BE2C (cell line): ENCODE data around the gene CARTPT. TPM values are rescaled to one million over a fixed set of nuclear protein-coding genes. Genes with fewer than 3 reads are reported as not detected.

Experiments
- DNase-seq: peaks from one replicate; pipeline ENCODE4 v3.0.0-alpha.2; 2020
- H3K27me3 ChIP-seq: fragments of 250-450 bp; sonication (Bioruptor Pico); 2 replicates; pipeline ENCODE4 v1.5.1; 2020; ENCODE audit warnings: mild to moderate bottlenecking
- H3K36me3 ChIP-seq: fragments of 250-450 bp; sonication (Bioruptor Pico); 2 replicates; pipeline ENCODE4 v1.5.1; 2020; ENCODE audit warnings: mild to moderate bottlenecking
- H3K4me1 ChIP-seq: fragments of 250-450 bp; sonication (Bioruptor Pico); 2 replicates; pipeline ENCODE4 v1.5.1; 2020
- H3K4me3 ChIP-seq: 2 replicates; pipeline ENCODE4 v1.5.1; 2011; ENCODE audit warnings: low read depth, low read length
- H3K9me3 ChIP-seq: fragments of 250-450 bp; sonication (Bioruptor Pico); 2 replicates; pipeline ENCODE4 v1.5.1; 2020
- polyA plus RNA-seq: library from polyadenylated mRNA; unstranded; fragments of >200 nt; gene quantifications from one replicate; pipeline ENCODE4 v1.2.1, GENCODE V29; 2012; ENCODE audit warnings: low read depth, missing spikeins; ENCODE audit not compliant: insufficient read length, insufficient read depth
- TF ChIP-seq, protein P1 (sequence below): IDR thresholded peaks from 2 replicates; pipeline ENCODE4 v1.5.1; 2012; ENCODE audit warnings: mild to moderate bottlenecking, low read depth, low read length

Gene CARTPT
- polyA plus RNA-seq: not detected

DNA sequence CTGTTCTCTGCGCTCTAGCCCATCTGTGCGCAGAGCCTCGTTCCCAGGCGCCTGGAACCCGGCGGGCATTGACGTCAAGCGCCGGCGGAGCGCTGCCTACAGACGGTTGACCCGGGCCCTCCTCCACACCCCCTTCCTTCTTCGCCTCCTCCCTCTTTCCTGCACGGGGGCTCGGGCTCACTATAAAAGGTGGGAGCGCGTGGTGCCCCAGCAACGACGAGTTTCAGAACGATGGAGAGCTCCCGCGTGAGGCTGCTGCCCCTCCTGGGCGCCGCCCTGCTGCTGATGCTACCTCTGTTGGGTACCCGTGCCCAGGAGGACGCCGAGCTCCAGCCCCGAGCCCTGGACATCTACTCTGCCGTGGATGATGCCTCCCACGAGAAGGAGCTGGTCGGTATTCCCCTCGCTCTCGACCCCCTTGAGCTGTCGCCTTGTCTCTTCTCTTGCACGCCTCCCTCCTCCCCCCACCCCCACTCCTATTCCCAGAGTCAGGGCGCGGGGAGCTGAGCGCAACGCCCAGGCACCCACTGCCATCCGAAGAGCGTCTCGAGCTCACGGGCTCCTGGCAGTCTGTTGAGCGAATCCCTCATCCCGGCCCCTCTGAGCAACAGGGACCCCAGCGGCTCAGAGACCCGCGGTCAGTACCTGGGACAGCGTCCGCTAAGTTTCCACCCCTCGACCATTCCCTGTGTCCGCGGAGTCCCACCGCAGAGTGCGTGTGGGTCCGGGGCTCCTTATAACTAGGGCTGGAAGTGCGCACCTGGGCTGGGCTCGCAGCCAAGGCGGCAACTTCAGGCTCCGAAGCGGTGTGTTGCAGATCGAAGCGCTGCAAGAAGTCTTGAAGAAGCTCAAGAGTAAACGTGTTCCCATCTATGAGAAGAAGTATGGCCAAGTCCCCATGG, at the start of gene CARTPT:
CARTPT (plus strand) TSS at position 213 of the 902 bp plus-strand sequence; CDS start at position 232, 19 bp downstream.
- peaks cover 66% of the 10 kb centered on the region for H3K27me3 ChIP-seq
- no peaks in the 10 kb centered on the region for H3K9me3 ChIP-seq

DNA sequence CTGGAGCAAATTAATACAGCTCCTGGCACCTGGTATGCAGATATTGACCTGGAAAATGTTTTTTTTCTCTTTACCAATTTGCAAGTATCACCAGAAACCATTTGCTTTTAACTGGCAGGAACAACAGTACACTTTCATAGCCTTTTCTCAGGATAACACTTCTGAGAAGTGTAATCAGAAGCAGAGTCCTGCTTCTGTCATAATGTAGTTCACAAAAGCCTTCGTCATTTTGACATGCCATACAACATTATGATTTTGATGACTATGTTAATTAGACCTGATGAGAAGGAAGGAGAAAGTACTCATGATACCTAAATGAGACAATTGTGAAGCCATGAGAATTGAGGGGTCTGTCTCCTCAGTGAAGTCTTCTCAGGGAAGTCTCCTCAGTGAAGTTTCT, 41.1 kb upstream of the CARTPT start:
- Histone ChIP-seq H3K36me3 (no peaks in the 10 kb centered on the region), H3K4me3 (no peak overlapping the region), H3K4me1 (no peaks in the 10 kb centered on the region; the same call in 1 of the 2 replicates), H3K9me3 (no peaks in the 10 kb centered on the region), H3K27me3 (no peaks in the 10 kb centered on the region)
- DNase-seq: no peak
- TF ChIP-seq, protein P1, sequence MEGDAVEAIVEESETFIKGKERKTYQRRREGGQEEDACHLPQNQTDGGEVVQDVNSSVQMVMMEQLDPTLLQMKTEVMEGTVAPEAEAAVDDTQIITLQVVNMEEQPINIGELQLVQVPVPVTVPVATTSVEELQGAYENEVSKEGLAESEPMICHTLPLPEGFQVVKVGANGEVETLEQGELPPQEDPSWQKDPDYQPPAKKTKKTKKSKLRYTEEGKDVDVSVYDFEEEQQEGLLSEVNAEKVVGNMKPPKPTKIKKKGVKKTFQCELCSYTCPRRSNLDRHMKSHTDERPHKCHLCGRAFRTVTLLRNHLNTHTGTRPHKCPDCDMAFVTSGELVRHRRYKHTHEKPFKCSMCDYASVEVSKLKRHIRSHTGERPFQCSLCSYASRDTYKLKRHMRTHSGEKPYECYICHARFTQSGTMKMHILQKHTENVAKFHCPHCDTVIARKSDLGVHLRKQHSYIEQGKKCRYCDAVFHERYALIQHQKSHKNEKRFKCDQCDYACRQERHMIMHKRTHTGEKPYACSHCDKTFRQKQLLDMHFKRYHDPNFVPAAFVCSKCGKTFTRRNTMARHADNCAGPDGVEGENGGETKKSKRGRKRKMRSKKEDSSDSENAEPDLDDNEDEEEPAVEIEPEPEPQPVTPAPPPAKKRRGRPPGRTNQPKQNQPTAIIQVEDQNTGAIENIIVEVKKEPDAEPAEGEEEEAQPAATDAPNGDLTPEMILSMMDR: no peak

More for the DNA sequence above, at the start of gene CARTPT:
- Histone ChIP-seq H3K36me3 (no peaks in the 10 kb centered on the region), H3K4me3 (peak within 1 kb of the TSS; percentile 37), H3K4me1 (peaks cover 3% of the 10 kb centered on the region; the same call in 1 of the 2 replicates)
- peak; percentile 20 for DNase-seq
- TF ChIP-seq, protein P1: no peak

DNA sequence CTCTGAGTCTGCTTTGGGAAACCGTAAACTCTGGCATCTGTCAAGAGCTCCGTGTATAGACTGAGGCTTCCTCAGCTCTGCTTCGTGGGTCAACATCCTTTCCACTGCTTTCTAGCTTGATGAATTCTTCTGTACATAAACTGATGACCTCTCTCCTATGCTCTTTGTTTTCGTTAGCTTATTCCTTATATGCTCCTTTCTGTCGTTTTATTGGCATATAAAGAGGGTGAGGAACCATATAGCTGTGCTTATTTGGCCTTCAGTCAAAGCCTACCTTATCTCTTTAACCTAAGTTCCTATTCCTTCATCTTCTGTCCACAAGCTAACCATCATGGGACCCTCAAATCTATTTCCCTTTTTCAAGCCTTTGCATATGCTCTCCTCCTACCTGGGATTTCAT, 39.4 kb upstream of the CARTPT start:
- no peaks in the 10 kb centered on the region; the same call in 1 of the 2 replicates for H3K4me1 ChIP-seq
- H3K4me3 ChIP-seq: no peak overlapping the region
- no peaks in the 10 kb centered on the region for H3K27me3 ChIP-seq
- H3K9me3 ChIP-seq: no peaks in the 10 kb centered on the region
- TF ChIP-seq, protein P1: no peak
- H3K36me3 ChIP-seq: no peaks in the 10 kb centered on the region
- DNase-seq: no peak

DNA sequence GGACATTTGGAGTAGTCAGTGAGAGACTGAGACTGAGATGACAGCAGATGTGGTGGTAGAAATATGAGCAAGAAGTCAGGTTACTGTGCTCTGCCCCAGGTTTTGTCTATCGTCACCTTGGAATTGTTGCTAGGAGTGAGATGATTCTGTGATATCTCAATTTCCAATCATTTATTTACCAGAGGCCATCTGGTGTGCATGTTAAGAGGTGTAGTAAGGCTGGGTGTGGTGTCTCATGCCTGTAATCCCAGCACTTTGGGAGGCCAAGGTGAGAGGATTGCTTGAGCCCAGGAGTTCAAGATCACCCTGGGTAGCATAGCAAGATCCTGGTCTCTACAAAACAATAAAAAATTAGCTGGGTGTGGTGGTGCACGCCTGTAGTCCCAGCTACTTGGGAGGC, 38.6 kb upstream of the CARTPT start:
- Histone ChIP-seq H3K4me1 (no peaks in the 10 kb centered on the region; the same call in 1 of the 2 replicates), H3K27me3 (no peaks in the 10 kb centered on the region), H3K9me3 (no peaks in the 10 kb centered on the region), H3K4me3 (no peak overlapping the region), H3K36me3 (no peaks in the 10 kb centered on the region)
- no peak for DNase-seq
- TF ChIP-seq, protein P1: no peak

DNA sequence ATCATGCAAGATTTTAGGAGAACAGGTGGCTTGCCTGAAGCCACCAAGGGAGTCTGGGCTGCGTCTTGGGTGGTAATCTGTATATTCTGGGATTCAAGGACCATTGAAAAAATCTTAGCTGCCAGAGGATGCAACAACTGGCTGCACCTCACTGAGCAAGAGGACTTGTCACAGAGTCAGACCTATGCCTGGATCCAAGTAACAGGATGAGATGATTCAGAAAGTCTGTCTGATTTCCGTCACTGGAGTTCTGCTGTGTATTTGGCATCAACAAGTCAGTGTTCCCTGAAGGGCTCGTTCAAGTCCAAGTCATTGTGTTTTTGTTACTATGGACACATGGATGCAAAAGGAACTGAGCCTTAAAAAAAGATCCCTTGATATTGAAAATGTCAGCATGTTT, 37.8 kb upstream of the CARTPT start:
- Histone ChIP-seq H3K4me3 (no peak overlapping the region), H3K27me3 (no peaks in the 10 kb centered on the region), H3K4me1 (no peaks in the 10 kb centered on the region; the same call in 1 of the 2 replicates), H3K36me3 (no peaks in the 10 kb centered on the region), H3K9me3 (no peaks in the 10 kb centered on the region)
- TF ChIP-seq, protein P1: no peak
- no peak for DNase-seq

DNA sequence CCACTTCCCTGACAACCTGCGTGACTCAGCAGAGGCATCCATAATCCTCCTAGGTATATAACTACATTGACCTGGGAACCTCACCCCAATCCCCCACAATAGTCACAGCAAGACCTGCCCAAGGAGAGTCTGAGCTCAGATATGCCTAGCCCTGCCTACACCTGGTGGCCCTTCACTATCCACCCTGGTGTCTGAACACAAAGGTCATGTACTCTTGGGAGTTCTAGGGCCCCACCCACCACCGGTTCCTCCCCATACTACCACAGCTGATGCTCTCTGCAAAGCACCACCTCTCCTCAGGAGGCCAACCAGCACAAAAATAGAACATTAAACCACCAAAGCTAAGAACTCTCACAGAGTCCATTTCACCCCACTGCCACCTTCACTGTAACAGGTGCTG, 34.8 kb upstream of the CARTPT start:
- Histone ChIP-seq H3K4me1 (no peaks in the 10 kb centered on the region; the same call in 1 of the 2 replicates), H3K36me3 (no peaks in the 10 kb centered on the region), H3K9me3 (no peaks in the 10 kb centered on the region), H3K4me3 (no peak overlapping the region), H3K27me3 (no peaks in the 10 kb centered on the region)
- TF ChIP-seq, protein P1: no peak
- no peak for DNase-seq
